Measurements from ENCODE around the gene CIC. TPM values are rescaled to one million over a fixed set of nuclear protein-coding genes. Genes with fewer than 3 reads are reported as not detected.

The CIC gene
- polyA plus RNA-seq, 1 donor (not counting 4 experiments of a cell fraction or from before 2014, with no cell fraction given): 3.1 TPM

DNA sequence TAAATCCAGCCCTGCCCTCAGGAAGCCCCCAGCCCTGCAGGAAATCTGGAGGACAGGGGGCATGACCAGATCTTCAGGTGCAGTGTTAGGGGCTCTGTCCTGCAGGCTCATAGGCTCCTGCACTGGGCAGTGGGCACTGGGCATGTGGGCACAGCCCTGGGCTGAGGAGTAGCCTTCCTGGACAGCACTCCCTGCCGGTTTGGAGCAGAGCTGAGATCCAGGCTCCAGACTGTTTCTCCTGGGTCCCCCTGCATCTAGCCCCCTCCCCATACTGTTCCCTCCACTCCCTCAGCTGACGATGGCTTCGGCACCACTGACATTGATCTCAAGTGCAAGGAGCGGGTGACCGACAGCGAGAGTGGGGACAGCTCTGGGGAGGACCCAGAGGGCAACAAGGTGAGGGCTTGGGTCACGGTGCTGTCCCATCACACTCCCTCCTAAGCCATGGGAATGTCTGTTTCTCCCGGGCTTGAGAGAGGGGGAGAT is 20.5 kb downstream of the CIC start:
- TF ChIP-seq CTCF (optimal IDR thresholded peaks at IDR 0.05 in 1 of 3, IDR thresholded peaks at IDR 0.05 in 1 of 3, conservative IDR thresholded peaks at IDR 0.05 in 1 of 3; ENCODE audit: extremely low read depth in 1 of 3, insufficient read depth in 2 of 3, low read length in 3 of 3) (no peak), EZH2 (IDR thresholded peaks at IDR 0.05; ENCODE audit: low read length) (no peak)
- no peak for FAIRE-seq
- Histone ChIP-seq H3K4me1 (ENCODE audit: control insufficient read depth, extremely low read depth, insufficient read depth, low read length) (peaks cover 25% of the 10 kb centered on the region), H3K9me3 (ENCODE audit: control insufficient read depth, low read depth, low read length) (no peaks in the 10 kb centered on the region), H3K36me3 (ENCODE audit: control insufficient read depth in 2 of 2, extremely low read depth in 1 of 2, insufficient read depth in 2 of 2, low read length in 2 of 2) (peaks cover 50% of the 10 kb centered on the region in 2 experiments), H3K4me2 (ENCODE audit: control insufficient read depth, extremely low read depth, insufficient read depth, low read depth, low read length) (no peak overlapping the region), H3K4me3 (ENCODE audit: control insufficient read depth in 2 of 3, extremely low read depth in 1 of 3, insufficient read depth in 2 of 3, low read depth in 1 of 3, low read length in 3 of 3) (no peak overlapping the region), H2AFZ (ENCODE audit: control insufficient read depth, low read length) (no peak overlapping the region), H3K9me1 (ENCODE audit: control insufficient read depth, extremely low read depth, insufficient read depth, low read length) (no peaks in the 10 kb centered on the region), H3K79me2 (ENCODE audit: control insufficient read depth, insufficient read depth, low read length) (peaks cover 19% of the 10 kb centered on the region), H3K9ac (ENCODE audit: control insufficient read depth, extremely low read depth, insufficient read depth, low read length) (no peak overlapping the region), H3K27ac (ENCODE audit: control insufficient read depth, insufficient read depth, low read length) (no peak overlapping the region), H4K20me1 (ENCODE audit: control insufficient read depth, extremely low read depth, insufficient read depth, low read length) (no peaks in the 10 kb centered on the region), H3K27me3 (ENCODE audit: control insufficient read depth, extremely low read depth, insufficient read depth, low read length) (no peaks in the 10 kb centered on the region)
- dilution Hi-C loops (cut with MboI; ENCODE audit: extremely low pct_ligation_motif_present, low sequenced_read_pairs): no loop called here
- DNase-seq (ENCODE audit: low read depth, low spot score): no peak

GRCh38 chr19:42290136-42290522 is 21.1 kb downstream of the CIC start:
- no peaks in the 10 kb centered on the region for H3K9me3 ChIP-seq (ENCODE audit: control insufficient read depth, low read depth, low read length)
- H2AFZ ChIP-seq (ENCODE audit: control insufficient read depth, low read length): no peak overlapping the region
- peaks cover 14% of the 10 kb centered on the region for H3K79me2 ChIP-seq (ENCODE audit: control insufficient read depth, insufficient read depth, low read length)
- H3K4me2 ChIP-seq (ENCODE audit: control insufficient read depth, extremely low read depth, insufficient read depth, low read depth, low read length): no peak overlapping the region
- no peak for FAIRE-seq
- H3K4me3 ChIP-seq (ENCODE audit: control insufficient read depth in 2 of 3, extremely low read depth in 1 of 3, insufficient read depth in 2 of 3, low read depth in 1 of 3, low read length in 3 of 3): no peak overlapping the region
- peaks cover 51 to 54% of the 10 kb centered on the region in 2 experiments for H3K36me3 ChIP-seq (ENCODE audit: control insufficient read depth in 2 of 2, extremely low read depth in 1 of 2, insufficient read depth in 2 of 2, low read length in 2 of 2)
- no peaks in the 10 kb centered on the region for H3K9me1 ChIP-seq (ENCODE audit: control insufficient read depth, extremely low read depth, insufficient read depth, low read length)
- no peak for TF ChIP-seq CTCF (optimal IDR thresholded peaks at IDR 0.05 in 1 of 3, IDR thresholded peaks at IDR 0.05 in 1 of 3, conservative IDR thresholded peaks at IDR 0.05 in 1 of 3; ENCODE audit: extremely low read depth in 1 of 3, insufficient read depth in 2 of 3, low read length in 3 of 3)
- no peak for TF ChIP-seq EZH2 (IDR thresholded peaks at IDR 0.05; ENCODE audit: low read length)
- peaks cover 19% of the 10 kb centered on the region for H3K4me1 ChIP-seq (ENCODE audit: control insufficient read depth, extremely low read depth, insufficient read depth, low read length)
- H3K9ac ChIP-seq (ENCODE audit: control insufficient read depth, extremely low read depth, insufficient read depth, low read length): no peak overlapping the region
- dilution Hi-C loops (cut with MboI; ENCODE audit: extremely low pct_ligation_motif_present, low sequenced_read_pairs): no loop called here
- no peaks in the 10 kb centered on the region for H3K27me3 ChIP-seq (ENCODE audit: control insufficient read depth, extremely low read depth, insufficient read depth, low read length)
- DNase-seq (ENCODE audit: low read depth, low spot score): no peak
- H4K20me1 ChIP-seq (ENCODE audit: control insufficient read depth, extremely low read depth, insufficient read depth, low read length): no peaks in the 10 kb centered on the region
- H3K27ac ChIP-seq (ENCODE audit: control insufficient read depth, insufficient read depth, low read length): no peak overlapping the region
